Loucy (cell line): ENCODE measurements around the gene FAM120B.

Experiments used
- H2AFZ ChIP-seq: fragments of 200-600 bp; sonication (generic); 2 replicates; pipeline ENCODE4 v1.6.0; 2016; ENCODE audit warnings: antibody characterized with exemption, mild to moderate bottlenecking, low read length, moderate library complexity
- H3F3A ChIP-seq: fragments of 200-600 bp; 2 replicates; pipeline ENCODE4 v1.6.0; 2016; ENCODE audit warnings: antibody characterized with exemption, low read depth, mild to moderate bottlenecking
- H3K27me3 ChIP-seq: fragments of 200-600 bp; sonication (generic); 2 replicates; pipeline ENCODE4 v1.6.1; 2014; ENCODE audit warnings: low read length, mild to moderate bottlenecking; ENCODE audit not compliant: insufficient read depth, poor library complexity, severe bottlenecking
- H3K36me3 ChIP-seq: fragments of 200-600 bp; sonication (generic); 2 replicates; pipeline ENCODE4 v1.6.1; 2016; ENCODE audit warnings: low read length; ENCODE audit not compliant: insufficient read depth
- H3K4me1 ChIP-seq: fragments of 200-600 bp; sonication (generic); 2 replicates; pipeline ENCODE4 v1.5.1; 2014; ENCODE audit warnings: low read length, mild to moderate bottlenecking; ENCODE audit not compliant: insufficient read depth, poor library complexity, severe bottlenecking
- H3K4me2 ChIP-seq: fragments of 200-600 bp; sonication (generic); 2 replicates; pipeline ENCODE4 v1.6.0; 2014; ENCODE audit warnings: antibody characterized with exemption, low read length, low read depth, mild to moderate bottlenecking; ENCODE audit not compliant: poor library complexity, severe bottlenecking
- H3K4me3 ChIP-seq: fragments of 200-600 bp; sonication (generic); 2 replicates; pipeline ENCODE4 v1.5.1; 2014; ENCODE audit warnings: low read length, mild to moderate bottlenecking, mixed read lengths; ENCODE audit not compliant: poor library complexity, severe bottlenecking
- H3K79me2 ChIP-seq: fragments of 200-600 bp; sonication (generic); 2 replicates; pipeline ENCODE4 v1.6.1; 2014; ENCODE audit warnings: low read length; ENCODE audit not compliant: insufficient read depth
- H3K9ac ChIP-seq: fragments of 200-600 bp; sonication (generic); 2 replicates; pipeline ENCODE4 v1.6.0; 2014; ENCODE audit warnings: mild to moderate bottlenecking, low read depth, low read length, moderate library complexity; ENCODE audit not compliant: poor library complexity, severe bottlenecking
- H3K9me2 ChIP-seq: fragments of 200-600 bp; sonication (generic); replicated peaks from 2 replicates; pipeline ENCODE4 v1.6.1; 2016; ENCODE audit warnings: low read depth, low read length, mixed read lengths
- H3K9me3 ChIP-seq: fragments of 200-600 bp; sonication (generic); 2 replicates; pipeline ENCODE4 v1.6.1; 2014; ENCODE audit warnings: mild to moderate bottlenecking, antibody characterized with exemption, low read length, low read depth; ENCODE audit not compliant: insufficient read depth
- H4K20me1 ChIP-seq: fragments of 200-600 bp; sonication (generic); 2 replicates; pipeline ENCODE4 v1.6.0; 2014; ENCODE audit warnings: antibody characterized with exemption, low read length, mild to moderate bottlenecking; ENCODE audit not compliant: insufficient read depth, poor library complexity, severe bottlenecking
- CTCF ChIP-seq: fragments of 200-600 bp; sonication (generic); conservative IDR thresholded peaks from 2 replicates; pipeline ENCODE4 v1.5.1; 2014; ENCODE audit warnings: mild to moderate bottlenecking, antibody characterized with exemption, low read length
- EZH2phosphoT487 ChIP-seq: fragments of 200-600 bp; IDR thresholded peaks from 2 replicates; pipeline ENCODE4 v1.6.1; 2018; ENCODE audit warnings: antibody characterized with exemption, mild to moderate bottlenecking, moderate library complexity, borderline replicate concordance

Gene FAM120B

GRCh38 chr6:170306324-170307079 is at the start of gene FAM120B:
FAM120B (plus strand) TSS chr6:170306758; CDS start chr6:170317391, 10,633 bp downstream.
- Histone ChIP-seq H3K9ac (peak within 1 kb of the TSS; percentile 95), H3K4me2 (peak within 1 kb of the TSS; percentile 80), H3K36me3 (no peaks in the 10 kb centered on the region), H3K79me2 (peaks cover 48% of the 10 kb centered on the region), H3K9me2 (no peaks in the 10 kb centered on the region), H3K9me3 (no peaks in the 10 kb centered on the region), H3K4me1 (peaks cover 52% of the 10 kb centered on the region), H3K4me3 (peak within 1 kb of the TSS; percentile 94), H3F3A (no peaks in the 10 kb centered on the region), H2AFZ (peak within 1 kb of the TSS; percentile 92), H4K20me1 (peaks cover 40% of the 10 kb centered on the region), H3K27me3 (no peaks in the 10 kb centered on the region)
- TF ChIP-seq CTCF, result no peak
- TF ChIP-seq EZH2phosphoT487, result no peak

- Histone ChIP-seq H3K27me3 (no peaks in the 10 kb centered on the region), H3K9me2 (no peaks in the 10 kb centered on the region), H3F3A (no peaks in the 10 kb centered on the region), H3K4me2 (no peak overlapping the region), H3K79me2 (no peaks in the 10 kb centered on the region), H3K4me3 (no peak overlapping the region), H3K36me3 (no peaks in the 10 kb centered on the region), H3K9ac (no peak overlapping the region), H4K20me1 (no peaks in the 10 kb centered on the region), H3K9me3 (no peaks in the 10 kb centered on the region), H3K4me1 (no peaks in the 10 kb centered on the region), H2AFZ (no peak overlapping the region)
- no peak for TF ChIP-seq CTCF
- TF ChIP-seq EZH2phosphoT487, result no peak
These were observed 49.2 kb upstream of the FAM120B start for GRCh38 chr6:170257376-170257775.

- H2AFZ ChIP-seq, result no peak overlapping the region
- H4K20me1 ChIP-seq, result no peaks in the 10 kb centered on the region
- no peaks in the 10 kb centered on the region for H3F3A ChIP-seq
- TF ChIP-seq CTCF (no peak), EZH2phosphoT487 (no peak)
- H3K9me3 ChIP-seq, result no peaks in the 10 kb centered on the region
- no peak overlapping the region for H3K4me2 ChIP-seq
- H3K9ac ChIP-seq, result no peak overlapping the region
- no peaks in the 10 kb centered on the region for H3K36me3 ChIP-seq
- H3K9me2 ChIP-seq, result no peaks in the 10 kb centered on the region
- no peaks in the 10 kb centered on the region for H3K79me2 ChIP-seq
- H3K27me3 ChIP-seq, result no peaks in the 10 kb centered on the region
- no peak overlapping the region for H3K4me3 ChIP-seq
- no peaks in the 10 kb centered on the region for H3K4me1 ChIP-seq
These were observed 48.2 kb upstream of the FAM120B start for GRCh38 chr6:170258407-170258806.
